GM13977 (cell line): Measurements from ENCODE around the gene PPAN.

ENCODE experiments used
- DNase-seq: peaks from one replicate; pipeline ENCODE4 v3.0.0; 2012; ENCODE audit warnings: low spot score
- CTCF ChIP-seq: IDR thresholded peaks from 2 replicates; pipeline ENCODE4 v1.5.1; 2012; ENCODE audit warnings: mild to moderate bottlenecking, control low read depth; ENCODE audit not compliant: insufficient read depth; ENCODE audit errors: extremely low read depth, missing control alignments
- in situ Hi-C: fragments of 300-500 bp; cut with MboI; formaldehyde crosslinking; loops from one replicate; pipeline ENCODE4 v1.12.0; 2022; ENCODE audit warnings: low sequenced_read_pairs, low pct_unique_long_range_greater_than_20kb, mixed read lengths, inconsistent platforms; ENCODE audit not compliant: unreplicated experiment

PPAN gene

GRCh38 chr19:10102787-10103236, 3.4 kb upstream of the PPAN start:
- peak; percentile 79 for DNase-seq
- in situ Hi-C loops = no loop called here
- TF ChIP-seq CTCF = no peak

GRCh38 chr19:10104130-10104513, 2.0 kb upstream of the PPAN start:
- DNase-seq = no peak
- in situ Hi-C loops = no loop called here
- TF ChIP-seq CTCF = no peak

GRCh38 chr19:10104665-10105508, 1.3 kb upstream of the PPAN start:
- TF ChIP-seq CTCF = no peak
- in situ Hi-C loops = no loop called here
- DNase-seq = peak; percentile 85

GRCh38 chr19:10105509-10106099, 558 bp upstream of the PPAN start:
- peak; percentile 79 for DNase-seq
- in situ Hi-C loops = no loop called here
- TF ChIP-seq CTCF = no peak

- DNase-seq = no peak
- no peak for TF ChIP-seq CTCF
- in situ Hi-C loops = no loop called here
These were observed 1.1 kb downstream of the PPAN start for GRCh38 chr19:10107254-10107653.

- in situ Hi-C loops = no loop called here
- no peak for TF ChIP-seq CTCF
- DNase-seq = no peak
These were observed 1.7 kb downstream of the PPAN start for GRCh38 chr19:10107817-10108367.
